ENCODE measurements around the gene HEPH.
"Not testable (repeated sequence)": the region's sequence is repeated elsewhere in the genome, so short reads cannot be mapped to it uniquely, and the experiment has no call there.

HEPH gene

DNA sequence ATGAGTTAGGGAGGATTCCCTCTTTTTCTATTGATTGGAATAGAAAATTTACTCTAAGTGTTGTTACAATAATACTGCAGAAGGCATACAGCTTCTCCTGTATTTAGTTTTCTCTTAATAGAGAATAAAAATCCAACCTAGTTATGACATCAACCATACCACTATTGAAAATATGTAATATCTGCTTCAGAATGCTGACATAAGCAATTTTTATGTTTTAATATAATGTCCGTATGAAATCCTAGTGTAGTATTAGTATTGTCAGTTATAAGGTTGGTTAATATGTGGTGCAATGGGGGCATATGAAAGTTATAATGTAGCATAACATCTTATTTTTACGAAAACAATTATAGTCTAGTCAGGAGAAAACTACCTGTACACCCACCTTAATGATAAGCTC lies 68.2 kb downstream of the HEPH start:
- no peaks in the 10 kb centered on the region for H3K36me3 ChIP-seq (ENCODE audit: insufficient read depth, low read length)
- H3K4me2 ChIP-seq (ENCODE audit: low read length): no peak overlapping the region
- H4K20me1 ChIP-seq (ENCODE audit: insufficient read depth, low read length): no peaks in the 10 kb centered on the region
- H3K4me1 ChIP-seq (ENCODE audit: insufficient read depth, low read length, severe bottlenecking): no peaks in the 10 kb centered on the region
- TF ChIP-seq EZH2 (IDR thresholded peaks at IDR 0.05; ENCODE audit: borderline replicate concordance, low read length) (no peak), CTCF (IDR thresholded peaks at IDR 0.05; ENCODE audit: low read length) (no peak)
- H3K9me3 ChIP-seq (ENCODE audit: low read length): no peaks in the 10 kb centered on the region
- no peak overlapping the region for H2AFZ ChIP-seq (ENCODE audit: low read length)
- no peak overlapping the region for H3K4me3 ChIP-seq (ENCODE audit: low read depth, low read length, poor library complexity, severe bottlenecking)
- no peak overlapping the region for H3K27ac ChIP-seq (ENCODE audit: low read depth, low read length, poor library complexity, severe bottlenecking)
- no peaks in the 10 kb centered on the region for H3K27me3 ChIP-seq (ENCODE audit: insufficient read depth, low read length)
- no peaks in the 10 kb centered on the region for H3F3A ChIP-seq (ENCODE audit: insufficient read depth, low read length)
- H3K9ac ChIP-seq (ENCODE audit: low read length): no peak overlapping the region
- H3K79me2 ChIP-seq (ENCODE audit: insufficient read depth, low read length): no peaks in the 10 kb centered on the region
- H3K9me2 ChIP-seq (ENCODE audit: low read depth, low read length): no peaks in the 10 kb centered on the region

- Histone ChIP-seq H3F3A (ENCODE audit: insufficient read depth, low read length) (no peaks in the 10 kb centered on the region), H3K4me2 (ENCODE audit: low read length) (no peak overlapping the region), H3K79me2 (ENCODE audit: insufficient read depth, low read length) (no peaks in the 10 kb centered on the region), H3K9me2 (ENCODE audit: low read depth, low read length) (no peaks in the 10 kb centered on the region), H4K20me1 (ENCODE audit: insufficient read depth, low read length) (no peaks in the 10 kb centered on the region), H3K4me3 (ENCODE audit: low read depth, low read length, poor library complexity, severe bottlenecking) (no peak overlapping the region), H3K9ac (ENCODE audit: low read length) (no peak overlapping the region), H3K4me1 (ENCODE audit: insufficient read depth, low read length, severe bottlenecking) (no peaks in the 10 kb centered on the region), H3K9me3 (ENCODE audit: low read length) (no peaks in the 10 kb centered on the region), H2AFZ (ENCODE audit: low read length) (no peak overlapping the region), H3K36me3 (ENCODE audit: insufficient read depth, low read length) (no peaks in the 10 kb centered on the region), H3K27me3 (ENCODE audit: insufficient read depth, low read length) (no peaks in the 10 kb centered on the region), H3K27ac (ENCODE audit: low read depth, low read length, poor library complexity, severe bottlenecking) (no peak overlapping the region)
- TF ChIP-seq EZH2 (IDR thresholded peaks at IDR 0.05; ENCODE audit: borderline replicate concordance, low read length) (no peak), CTCF (IDR thresholded peaks at IDR 0.05; ENCODE audit: low read length) (no peak)
Measured at GRCh38 chrX:66233209-66233608, 69.2 kb downstream of the HEPH start.

DNA sequence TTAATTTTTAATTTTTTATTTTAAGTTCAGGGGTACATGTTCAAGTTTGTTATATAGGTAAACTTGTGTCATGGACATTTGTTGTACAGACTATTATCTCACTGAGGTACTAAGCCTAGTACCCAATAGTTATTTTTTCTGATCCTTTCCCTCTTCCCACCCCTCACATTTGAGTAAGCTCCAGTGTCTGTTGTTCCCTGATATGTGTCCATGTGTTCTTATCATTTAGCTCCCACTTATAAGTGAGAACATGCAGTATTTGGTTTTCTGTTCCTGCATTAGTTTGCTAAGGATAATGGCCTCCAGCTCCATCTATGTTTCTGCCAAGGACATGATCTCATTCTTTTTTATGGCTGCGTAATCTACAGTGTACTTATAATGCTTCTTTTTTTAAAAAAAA lies 69.9 kb downstream of the HEPH start:
- H3K4me2 ChIP-seq (ENCODE audit: low read length); H3K9me2 ChIP-seq (ENCODE audit: low read depth, low read length); H3K27me3 ChIP-seq (ENCODE audit: insufficient read depth, low read length); H2AFZ ChIP-seq (ENCODE audit: low read length); H3K4me3 ChIP-seq (ENCODE audit: low read depth, low read length, poor library complexity, severe bottlenecking); H3K4me1 ChIP-seq (ENCODE audit: insufficient read depth, low read length, severe bottlenecking); H3K36me3 ChIP-seq (ENCODE audit: insufficient read depth, low read length); H3K9ac ChIP-seq (ENCODE audit: low read length); H3K27ac ChIP-seq (ENCODE audit: low read depth, low read length, poor library complexity, severe bottlenecking); H3F3A ChIP-seq (ENCODE audit: insufficient read depth, low read length); H4K20me1 ChIP-seq (ENCODE audit: insufficient read depth, low read length); H3K9me3 ChIP-seq (ENCODE audit: low read length); H3K79me2 ChIP-seq (ENCODE audit: insufficient read depth, low read length): not testable (repeated sequence)

GRCh38 chrX:66255359-66255967 lies 91.4 kb downstream of the HEPH start:
- no peaks in the 10 kb centered on the region for H4K20me1 ChIP-seq (ENCODE audit: insufficient read depth, low read length)
- H3K27me3 ChIP-seq (ENCODE audit: insufficient read depth, low read length): no peaks in the 10 kb centered on the region
- no peaks in the 10 kb centered on the region for H3K36me3 ChIP-seq (ENCODE audit: insufficient read depth, low read length)
- no peaks in the 10 kb centered on the region for H3F3A ChIP-seq (ENCODE audit: insufficient read depth, low read length)
- H3K4me1 ChIP-seq (ENCODE audit: insufficient read depth, low read length, severe bottlenecking): no peaks in the 10 kb centered on the region
- no peaks in the 10 kb centered on the region for H3K9me3 ChIP-seq (ENCODE audit: low read length)
- no peak for TF ChIP-seq CTCF (IDR thresholded peaks at IDR 0.05; ENCODE audit: low read length)
- TF ChIP-seq EZH2 (IDR thresholded peaks at IDR 0.05; ENCODE audit: borderline replicate concordance, low read length): no peak
- H2AFZ ChIP-seq (ENCODE audit: low read length): no peak overlapping the region
- no peak overlapping the region for H3K4me3 ChIP-seq (ENCODE audit: low read depth, low read length, poor library complexity, severe bottlenecking)
- H3K9me2 ChIP-seq (ENCODE audit: low read depth, low read length): no peaks in the 10 kb centered on the region
- no peak overlapping the region for H3K9ac ChIP-seq (ENCODE audit: low read length)
- H3K27ac ChIP-seq (ENCODE audit: low read depth, low read length, poor library complexity, severe bottlenecking): no peak overlapping the region
- no peaks in the 10 kb centered on the region for H3K79me2 ChIP-seq (ENCODE audit: insufficient read depth, low read length)
- H3K4me2 ChIP-seq (ENCODE audit: low read length): no peak overlapping the region
